ENCODE measurements around the gene CKM.

CKM gene

DNA sequence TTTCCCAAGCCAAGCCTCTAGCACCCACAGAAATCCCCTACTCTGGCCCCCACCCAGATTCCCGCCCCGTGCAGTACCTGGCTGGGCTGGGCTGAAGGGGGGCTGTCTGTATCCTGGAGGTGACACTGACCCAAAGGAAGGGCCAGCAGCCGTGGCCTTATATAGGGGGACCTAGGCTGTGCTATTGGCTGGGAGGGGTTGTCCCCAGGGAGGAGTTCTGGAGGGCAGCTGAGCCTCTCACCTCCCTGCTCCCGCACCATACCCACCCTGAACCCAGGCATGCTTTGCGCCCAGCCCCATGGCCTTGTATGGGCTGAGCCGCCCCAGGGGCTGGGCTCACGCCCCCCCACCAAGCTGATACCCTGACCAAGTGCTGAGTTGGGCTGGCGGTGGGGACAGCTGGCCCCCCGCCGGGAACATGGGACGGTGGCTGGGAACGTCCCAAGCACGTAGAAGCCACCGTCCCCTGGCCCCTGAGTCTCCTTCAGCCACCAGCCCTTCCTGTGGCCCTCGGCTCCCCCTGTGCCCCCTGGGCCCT is at the start of gene CKM:
TSS of gene CKM (minus strand) at position 132 of the 538 bp plus-strand sequence. CDS start 3,162 bp downstream, outside the sequence.
- no peak for DNase-seq

DNA sequence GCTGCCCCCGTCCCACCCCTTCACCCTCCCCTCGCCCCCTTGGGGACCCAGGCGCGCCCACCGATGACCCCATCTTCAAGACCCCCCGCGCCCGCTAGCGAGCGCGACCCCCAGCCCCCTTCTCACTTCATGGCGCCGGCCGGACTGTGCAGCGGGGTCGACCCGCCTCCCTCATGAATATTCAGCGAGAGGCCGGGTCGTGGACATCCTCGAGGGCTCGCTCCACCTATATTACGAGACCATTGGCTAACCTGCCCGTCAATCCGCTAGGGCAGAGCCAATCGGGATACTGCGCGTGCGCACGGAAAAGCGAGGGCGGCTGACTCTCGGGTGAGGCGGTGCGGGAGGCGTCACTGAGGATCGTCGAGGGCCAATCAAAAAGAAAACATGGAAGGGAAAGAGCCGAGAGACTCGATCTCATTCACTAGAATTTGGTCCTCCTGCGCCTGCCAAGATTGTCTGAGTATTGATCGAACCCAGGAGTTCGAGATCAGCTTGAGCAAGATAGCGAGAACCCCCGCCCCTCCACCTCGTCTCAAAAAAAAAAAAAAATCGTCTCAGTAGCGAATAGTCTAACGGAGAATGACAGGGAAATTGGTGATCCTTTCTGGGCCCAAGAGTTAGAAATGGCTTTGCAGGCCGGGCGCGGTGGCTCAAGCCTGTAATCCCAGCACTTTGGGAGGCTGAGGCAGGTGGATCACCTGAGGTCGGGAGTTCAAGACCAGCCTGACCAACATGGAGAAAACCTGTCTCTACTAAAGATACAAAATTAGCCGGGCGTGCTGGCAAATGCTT is 47.9 kb upstream of the CKM start, which contains the start of gene ERCC2:
TSS of gene ERCC2 (minus strand) at position 164 of the 795 bp plus-strand sequence. CDS start at position 131, 33 bp downstream.
- DNase-seq = peak; percentile 98

DNA sequence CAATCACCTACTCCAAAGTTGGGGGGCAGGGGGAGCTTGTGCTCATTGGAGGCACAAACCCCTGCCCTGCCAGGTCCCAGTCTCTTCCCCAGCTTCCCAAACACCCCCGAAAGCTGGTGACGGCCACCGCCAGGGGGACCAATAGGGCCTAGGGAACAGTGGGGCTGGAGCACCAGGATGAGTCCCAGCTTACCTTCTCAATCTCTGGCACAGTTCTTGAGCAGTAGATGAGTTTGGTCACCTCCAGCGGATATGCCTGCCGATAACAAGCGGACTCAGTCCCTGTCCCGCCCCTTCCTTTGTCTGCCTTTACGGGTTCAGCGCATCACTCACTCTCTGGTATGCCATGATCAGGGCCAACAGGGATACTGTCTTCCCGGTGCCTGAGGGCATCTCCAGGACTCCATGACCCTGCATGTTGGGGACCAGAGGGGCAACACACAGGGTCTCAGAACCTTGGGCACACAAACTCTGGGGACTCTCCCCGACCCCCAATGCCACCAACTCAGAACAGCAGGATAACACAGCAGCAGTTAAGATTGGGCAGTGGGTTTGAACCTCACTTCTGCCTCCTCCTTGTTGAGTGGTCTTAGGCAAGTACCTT is 46.2 kb upstream of the CKM start:
- DNase-seq = no peak

- no peak for DNase-seq
Observed at GRCh38 chr19:45368127-45368526, 45.5 kb upstream of the CKM start.

DNA sequence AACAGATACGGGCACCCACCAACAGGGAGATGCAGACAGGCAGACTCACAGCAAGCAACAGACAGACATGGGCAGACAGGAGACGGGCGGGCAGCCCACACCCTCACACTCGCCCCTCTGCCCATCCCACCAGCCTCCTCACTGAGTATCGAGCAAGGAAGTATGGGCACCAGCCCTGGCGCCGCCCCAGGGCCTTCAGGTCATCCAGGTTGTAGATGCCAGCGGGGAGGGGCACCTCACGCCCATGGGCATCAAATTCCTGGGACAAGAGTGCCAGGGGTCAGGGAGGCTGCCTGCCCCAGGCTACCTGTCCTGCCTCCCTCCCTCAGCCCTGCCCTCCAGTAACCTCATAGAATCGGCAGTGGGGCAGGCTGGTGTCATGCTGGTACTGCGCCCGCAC is 42.0 kb upstream of the CKM start:
- DNase-seq = no peak

GRCh38 chr19:45363861-45364459 is 41.3 kb upstream of the CKM start:
- no peak for DNase-seq

DNA sequence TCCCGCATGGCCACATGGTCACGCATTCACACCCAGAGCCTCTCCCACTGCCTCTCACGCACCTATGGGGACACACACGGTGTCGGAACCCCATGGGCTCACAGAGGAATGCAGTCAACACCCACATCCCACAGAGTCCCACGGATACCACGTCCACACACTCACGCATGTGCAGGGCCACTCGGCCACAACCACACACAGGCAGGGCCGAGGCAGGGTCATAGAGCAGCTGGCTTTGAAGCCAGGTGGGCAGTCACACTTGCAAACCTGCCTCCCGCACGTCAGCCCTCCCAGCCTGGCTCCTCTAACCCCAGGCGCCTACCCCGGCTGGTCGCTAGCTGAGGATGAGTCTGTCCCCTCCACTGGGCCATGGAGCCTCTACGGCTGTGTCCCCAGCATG is 39.6 kb upstream of the CKM start:
- DNase-seq = no peak

GRCh38 chr19:45361608-45362007 is 38.9 kb upstream of the CKM start:
- no peak for DNase-seq

GRCh38 chr19:45358213-45358792 is 35.6 kb upstream of the CKM start:
- DNase-seq = no peak

DNA sequence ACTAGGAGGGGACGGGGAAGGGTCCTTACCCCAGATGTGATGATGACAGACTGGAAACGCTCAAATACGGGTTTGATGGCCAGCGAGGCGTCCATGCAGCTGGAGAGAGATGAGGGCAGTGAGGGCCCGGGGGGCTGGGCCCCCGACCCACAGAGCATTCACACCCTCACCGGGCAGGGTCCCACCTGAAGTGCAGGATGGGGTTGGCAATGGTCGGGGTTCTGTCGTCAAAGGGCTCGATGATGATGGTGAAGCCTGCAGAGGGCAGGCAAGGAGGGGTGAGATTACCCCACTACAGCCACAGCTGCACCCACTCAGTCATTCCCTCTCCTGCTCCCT is 34.7 kb upstream of the CKM start:
- no peak for DNase-seq

- peak; percentile 80 for DNase-seq
Observed at GRCh38 chr19:45356760-45357444, 34.2 kb upstream of the CKM start.

GRCh38 chr19:45355910-45356309 is 33.2 kb upstream of the CKM start:
- no peak for DNase-seq

- DNase-seq = no peak
Observed at GRCh38 chr19:45355402-45355801, 32.7 kb upstream of the CKM start.

DNA sequence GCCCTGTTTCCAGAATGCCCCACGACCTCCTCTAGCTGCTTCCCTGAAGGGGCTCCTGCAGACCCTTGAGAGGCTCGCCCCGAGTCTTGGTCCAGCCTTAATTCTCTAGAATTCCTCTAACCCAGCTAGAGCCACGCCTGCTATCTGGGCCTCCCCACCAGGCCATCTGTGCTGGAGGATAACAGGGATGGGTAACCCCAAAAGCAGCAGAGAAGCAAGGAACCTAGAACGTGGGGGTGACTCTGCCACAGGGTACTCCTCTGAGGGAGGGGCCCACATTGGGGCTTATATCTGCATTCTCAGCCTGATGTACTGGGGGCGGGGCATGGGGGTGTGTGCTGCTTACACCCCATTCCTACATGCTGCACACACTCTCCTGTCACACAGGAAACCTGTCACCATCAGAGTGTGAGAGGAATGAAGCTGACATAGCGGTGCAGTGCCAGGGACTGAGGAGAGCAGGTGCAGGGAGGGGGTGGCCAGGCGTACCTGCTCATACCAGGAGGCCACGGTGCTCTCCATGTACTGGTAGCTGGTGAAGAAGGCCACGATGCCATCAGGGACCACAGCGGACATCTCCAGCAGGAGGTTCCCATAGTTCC is 31.7 kb upstream of the CKM start:
- peak; percentile 88 for DNase-seq

- peak; percentile 55 for DNase-seq
Observed at GRCh38 chr19:45352914-45353796, 30.5 kb upstream of the CKM start.

DNA sequence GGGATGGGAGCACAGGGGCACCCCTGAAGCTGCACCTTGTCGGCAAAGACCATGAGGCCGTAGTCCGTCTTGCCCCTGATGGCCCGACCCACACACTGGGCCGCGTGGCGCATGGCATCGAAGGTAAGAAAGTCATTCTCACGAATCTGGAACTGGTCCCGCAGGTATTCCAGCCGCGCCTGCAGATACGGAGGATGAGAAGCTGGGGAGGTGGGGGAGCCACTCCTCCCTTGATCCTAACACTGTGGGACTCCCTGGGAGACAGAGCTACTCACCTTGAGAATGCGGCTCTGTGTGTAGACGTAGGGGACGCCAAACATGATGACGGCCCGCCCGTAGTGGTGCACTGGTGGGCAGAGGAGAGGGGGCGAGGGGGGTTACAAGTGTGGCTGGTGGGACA is 29.8 kb upstream of the CKM start:
- DNase-seq = no peak

DNA sequence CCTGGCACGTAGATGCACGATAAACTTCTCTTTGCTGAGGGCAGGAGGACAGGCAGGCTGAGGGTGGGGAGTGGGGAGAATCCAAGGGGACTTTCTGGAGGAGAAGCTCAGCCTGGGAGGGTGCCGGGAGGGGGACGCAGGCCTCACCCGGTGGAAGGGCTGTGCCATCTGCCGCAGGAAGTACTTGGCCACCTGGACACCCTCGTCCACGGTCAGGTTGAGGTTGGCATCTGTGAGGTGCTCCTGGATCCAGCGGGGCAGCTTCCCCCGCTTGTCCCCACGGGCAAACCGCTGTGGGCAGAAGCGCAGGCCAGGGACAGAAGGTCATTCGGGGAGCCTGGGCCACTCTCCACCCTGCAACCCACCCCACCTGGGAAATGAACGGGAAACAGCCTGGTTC is 29.4 kb upstream of the CKM start:
- no peak for DNase-seq

DNA sequence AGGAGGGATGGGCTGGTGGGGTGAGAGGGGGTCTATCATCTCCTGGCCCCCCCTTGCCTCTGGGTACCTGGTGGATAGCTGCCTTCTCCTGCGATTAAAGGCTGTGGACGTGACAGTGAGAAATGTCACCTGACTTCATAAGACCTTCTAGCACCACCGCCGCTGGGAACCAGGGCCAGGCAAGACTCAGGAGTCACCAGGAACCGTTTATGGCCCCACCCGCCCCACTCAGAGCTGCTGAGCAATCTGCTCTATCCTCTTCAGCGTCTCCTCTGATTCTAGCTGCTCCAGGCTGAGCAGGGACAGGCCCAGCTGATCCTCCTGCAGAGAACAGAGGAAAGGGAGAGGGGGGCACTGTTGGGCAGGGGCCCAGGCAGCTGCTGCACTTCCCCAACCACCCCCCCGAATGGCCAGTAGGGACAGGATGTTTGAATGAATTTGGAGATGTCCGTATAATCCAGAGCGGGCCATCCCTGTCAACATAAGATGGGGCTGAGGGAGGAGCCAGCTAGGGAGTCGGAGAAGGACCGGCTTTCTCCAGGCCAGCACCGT is 28.8 kb upstream of the CKM start:
- no peak for DNase-seq

DNA sequence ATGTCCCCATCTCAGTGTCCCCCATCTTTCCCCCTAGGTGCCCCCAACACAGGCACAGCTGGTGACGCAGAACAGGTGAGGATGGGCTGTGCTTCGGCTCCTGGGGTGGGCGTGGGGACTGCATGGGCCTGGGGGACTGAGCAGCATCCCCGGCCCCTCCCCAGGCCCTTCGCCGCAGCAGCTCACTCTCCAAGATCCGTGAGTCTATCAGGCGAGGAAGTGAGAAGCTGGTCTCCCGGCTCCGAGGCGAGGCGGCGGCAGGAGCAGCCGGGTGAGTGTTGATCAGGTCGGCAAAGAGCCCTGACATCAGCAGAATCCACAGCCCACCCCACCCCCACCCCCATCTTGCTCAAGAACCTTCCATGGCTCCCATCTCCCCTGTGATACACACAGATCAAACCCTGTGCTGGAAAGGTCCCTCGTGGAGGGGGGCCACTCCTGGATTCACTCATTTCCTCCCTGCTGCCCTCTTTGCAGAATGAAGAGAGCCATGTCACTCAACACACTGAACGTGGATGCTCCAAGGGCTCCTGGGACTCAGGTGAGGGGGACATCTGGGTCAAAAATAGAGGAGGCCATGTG is 27.9 kb upstream of the CKM start:
- no peak for DNase-seq

GRCh38 chr19:45349430-45349941 is 26.8 kb upstream of the CKM start:
- no peak for DNase-seq

- no peak for DNase-seq
Observed at GRCh38 chr19:45349126-45349415, 26.4 kb upstream of the CKM start.
